H1 (cell line): ENCODE measurements around the gene UBE2H. TPM values are rescaled to one million over a fixed set of nuclear protein-coding genes. Genes with fewer than 3 reads are reported as not detected.

ENCODE experiments used
- CTCF ChIA-PET: fragments of 300-600 bp; sonication (Branson Sonifier 250); formaldehyde crosslinking; loops from one replicate; lab custom pipeline; 2021; ENCODE audit not compliant: partially characterized antibody; lab: Charles Lee
- POLR2A ChIA-PET: fragments of 300-600 bp; sonication (Branson Sonifier 250); formaldehyde crosslinking; loops from one replicate; lab custom pipeline; 2021; ENCODE audit warnings: inconsistent platforms; ENCODE audit not compliant: partially characterized antibody; lab: Charles Lee
- DNase-seq, 2 experiments: peaks; one replicate each; pipeline versions ENCODE4 v3.0.0 to v3.0.0-alpha.2; 2010 to 2022; ENCODE audit warnings: low spot score in 2 of 2, low read depth in 1 of 2, mixed read lengths in 1 of 2
- FAIRE-seq: peaks from 2 replicates; lab custom pipeline; 2011; peaks lifted over from hg19 to GRCh38; lab: Jason Lieb, UNC
- H2AFZ ChIP-seq: 2 replicates; pipeline ENCODE4 v1.8.1; 2012; ENCODE audit warnings: low read length, inconsistent platforms
- H2AK5ac ChIP-seq: 2 replicates; pipeline ENCODE4 v1.6.1; 2013; ENCODE audit warnings: low read depth, low read length
- H2BK120ac ChIP-seq: replicated peaks from 2 replicates; pipeline ENCODE3; 2013; ENCODE audit warnings: low read depth, low read length, inconsistent platforms
- H2BK12ac ChIP-seq: 2 replicates; pipeline ENCODE4 v1.6.1; 2013; ENCODE audit warnings: low read depth, low read length
- H2BK15ac ChIP-seq: 2 replicates; pipeline ENCODE4 v1.6.1; 2013; ENCODE audit warnings: low read length
- H2BK20ac ChIP-seq: 2 replicates; pipeline ENCODE4 v1.6.1; 2013; ENCODE audit warnings: low read length
- H2BK5ac ChIP-seq: 2 replicates; pipeline ENCODE4 v1.6.1; 2013; ENCODE audit warnings: low read depth, low read length
- H3K14ac ChIP-seq: 2 replicates; pipeline ENCODE4 v1.6.1; 2013; ENCODE audit warnings: inconsistent platforms; ENCODE audit not compliant: insufficient read length
- H3K18ac ChIP-seq: 2 replicates; pipeline ENCODE4 v1.6.1; 2013; ENCODE audit warnings: low read length; ENCODE audit errors: extremely low read depth
- H3K23ac ChIP-seq: 2 replicates; pipeline ENCODE4 v1.6.1; 2013; ENCODE audit warnings: inconsistent platforms; ENCODE audit not compliant: insufficient read length
- H3K23me2 ChIP-seq: 2 replicates; pipeline ENCODE4 v1.6.1; 2013; ENCODE audit warnings: low read depth, low read length
- H3K27ac ChIP-seq: 2 replicates; pipeline ENCODE4 v1.6.1; 2011; ENCODE audit warnings: low read depth, low read length, inconsistent platforms
- H3K27me3 ChIP-seq, 4 experiments: replicated peaks in 1 of 4; 1 replicate in 1 of 4; 2 replicates in 3 of 4; pipeline versions ENCODE4 v1.6.1 to v1.8.1; 2011 to 2013; ENCODE audit warnings: low read length in 3 of 4, mild to moderate bottlenecking in 3 of 4, inconsistent platforms in 2 of 4, mixed read lengths in 2 of 4, moderate library complexity in 1 of 4; ENCODE audit not compliant: control insufficient read depth in 3 of 4, insufficient read depth in 3 of 4; ENCODE audit errors: extremely low read depth in 1 of 4
- H3K36me3 ChIP-seq, 4 experiments: 2 replicates each; pipeline versions ENCODE4 v1.6.1 to v1.8.1; 2011 to 2013; ENCODE audit warnings: mild to moderate bottlenecking in 4 of 4, low read length in 3 of 4, moderate library complexity in 2 of 4, control low read depth in 1 of 4, inconsistent platforms in 1 of 4; ENCODE audit not compliant: insufficient read depth in 4 of 4, control insufficient read depth in 2 of 4
- H3K4ac ChIP-seq: replicated peaks from 2 replicates; pipeline ENCODE3; 2013; ENCODE audit warnings: low read length, low read depth, mixed read lengths, inconsistent platforms; ENCODE audit not compliant: insufficient read length
- H3K4me1 ChIP-seq, 4 experiments: replicated peaks in 1 of 4; 1 replicate in 1 of 4; 2 replicates in 3 of 4; pipeline versions ENCODE4 v1.6.1 to v1.8.1; 2011 to 2013; ENCODE audit warnings: low read length in 3 of 4, inconsistent platforms in 2 of 4, mixed read lengths in 1 of 4; ENCODE audit not compliant: insufficient read depth in 4 of 4, control insufficient read depth in 3 of 4
- H3K4me2 ChIP-seq, 2 experiments: 2 replicates each; pipeline versions ENCODE4 v1.6.1 to v1.8.1; 2011 to 2013; ENCODE audit warnings: low read depth in 2 of 2, low read length in 2 of 2, control low read depth in 1 of 2, inconsistent platforms in 1 of 2, mild to moderate bottlenecking in 1 of 2; ENCODE audit not compliant: insufficient read depth in 1 of 2
- H3K4me3 ChIP-seq, 4 experiments: fragments of 200-600, 300-600 bp in 1 of 4; sonication (generic), shearing (Covaris generic), sonication (Bioruptor Twin) in 1 of 4; 2 replicates each; pipeline versions ENCODE4 v1.5.1 to v1.8.1; 2011 to 2016; ENCODE audit warnings: low read length in 4 of 4, low read depth in 3 of 4, control low read depth in 2 of 4, inconsistent platforms in 2 of 4, mild to moderate bottlenecking in 2 of 4, mixed read lengths in 1 of 4, moderate library complexity in 1 of 4; ENCODE audit not compliant: insufficient read depth in 2 of 4; ENCODE audit errors: extremely low read depth in 1 of 4
- H3K56ac ChIP-seq: replicated peaks from 2 replicates; pipeline ENCODE3; 2013; ENCODE audit warnings: low read depth, mild to moderate bottlenecking, mixed read lengths, low read length, inconsistent platforms; ENCODE audit not compliant: insufficient read length
- H3K79me1 ChIP-seq: 2 replicates; pipeline ENCODE4 v1.6.1; 2013; ENCODE audit warnings: low read depth, low read length, control low read depth
- H3K79me2 ChIP-seq, 2 experiments: 2 replicates each; pipeline versions ENCODE4 v1.6.1 to v1.8.1; 2012 to 2013; ENCODE audit warnings: low read length in 2 of 2, mild to moderate bottlenecking in 2 of 2, inconsistent platforms in 1 of 2; ENCODE audit not compliant: insufficient read depth in 2 of 2, control insufficient read depth in 1 of 2
- H3K9ac ChIP-seq, 4 experiments: replicated peaks in 1 of 4; 1 replicate in 1 of 4; 2 replicates in 3 of 4; pipeline versions ENCODE4 v1.6.1 to v1.8.1; 2011 to 2013; ENCODE audit warnings: low read depth in 3 of 4, low read length in 3 of 4, control low read depth in 2 of 4, mild to moderate bottlenecking in 2 of 4, moderate library complexity in 2 of 4, inconsistent platforms in 1 of 4; ENCODE audit errors: extremely low read depth in 1 of 4
- H3K9me3 ChIP-seq, 2 experiments: 2 replicates each; pipeline versions ENCODE4 v1.6.1 to v1.8.1; 2012 to 2013; ENCODE audit warnings: mild to moderate bottlenecking in 2 of 2, moderate library complexity in 2 of 2, control low read depth in 1 of 2, inconsistent platforms in 1 of 2, low read depth in 1 of 2, low read length in 1 of 2, mixed read lengths in 1 of 2; ENCODE audit not compliant: insufficient read depth in 2 of 2
- H4K20me1 ChIP-seq, 2 experiments: replicated peaks in 1 of 2; 2 replicates each; pipeline versions ENCODE3 to v1.8.1; 2011 to 2013; ENCODE audit warnings: inconsistent platforms in 2 of 2, low read length in 2 of 2, mild to moderate bottlenecking in 1 of 2; ENCODE audit not compliant: insufficient read depth in 2 of 2, control insufficient read depth in 1 of 2
- H4K5ac ChIP-seq: 2 replicates; pipeline ENCODE4 v1.6.1; 2013; ENCODE audit warnings: low read length, low read depth, mixed read lengths, inconsistent platforms; ENCODE audit not compliant: insufficient read length
- H4K8ac ChIP-seq: 2 replicates; pipeline ENCODE4 v1.8.0; 2013; ENCODE audit warnings: mild to moderate bottlenecking, moderate library complexity, low read length, inconsistent platforms; ENCODE audit not compliant: insufficient read depth; ENCODE audit errors: extremely low read depth
- H4K91ac ChIP-seq: replicated peaks from 2 replicates; pipeline ENCODE3; 2013; ENCODE audit warnings: low read length, mixed read lengths, inconsistent platforms; ENCODE audit not compliant: insufficient read length
- KDM1A ChIP-seq: fragments of 200-600, 300-600 bp; sonication (generic); IDR thresholded peaks from 2 replicates; pipeline ENCODE4 v1.7.1; 2016; ENCODE audit warnings: mild to moderate bottlenecking, low read length, borderline replicate concordance
- WGBS, 2 experiments: shearing (Covaris generic) in 1 of 2; methylation state at CpG; one replicate each; pipeline versions ENCODE4 v1.1.6 to v1.1.7; 2013 to 2015; ENCODE audit warnings: low lambda C conversion rate in 2 of 2, mixed read lengths in 2 of 2, inconsistent platforms in 1 of 2, low coverage in 1 of 2, missing lambda C conversion rate in 1 of 2; ENCODE audit not compliant: insufficient replicate concordance in 2 of 2, insufficient coverage in 1 of 2, insufficient read length in 1 of 2; ENCODE audit errors: extremely low coverage in 1 of 2, missing lambda C conversion rate in 1 of 2; 5-methylcytosine and 5-hydroxymethylcytosine counted together
- polyA plus RNA-seq, 7 experiments: library from polyadenylated mRNA; depleted of rRNA in 3 of 7; stranded (reverse) in 5 of 7; unstranded in 2 of 7; fragments of >200 nt in 5 of 7; fragments of 200-250 nt in 2 of 7; gene quantifications; 1 replicate in 5 of 7; 2 replicates in 1 of 7; 4 replicates in 1 of 7; pipeline versions ENCODE4 v1.2.1 to v1.2.3, GENCODE V29; 2011 to 2013; ENCODE audit warnings: missing spikeins in 2 of 7, mixed read lengths in 2 of 7
- total RNA-seq: library from RNA; stranded (reverse); fragmentation: NEBNext Ultra II Directional; extraction: Animal tissue kit (Norgen Biotek cat#: 25700); gene quantifications from 2 replicates; pipeline ENCODE4 v1.2.1, GENCODE V29; 2021
- TF ChIP-seq, protein P1 (sequence below): IDR thresholded peaks from 2 replicates; pipeline ENCODE4 v1.6.1; 2012; ENCODE audit warnings: inconsistent platforms

Gene UBE2H
- total and polyA plus RNA-seq, 2 of the 8 experiments (the other 6 are each of a cell fraction or from before 2014, with no cell fraction given) = 30.6 to 62.2 TPM

DNA sequence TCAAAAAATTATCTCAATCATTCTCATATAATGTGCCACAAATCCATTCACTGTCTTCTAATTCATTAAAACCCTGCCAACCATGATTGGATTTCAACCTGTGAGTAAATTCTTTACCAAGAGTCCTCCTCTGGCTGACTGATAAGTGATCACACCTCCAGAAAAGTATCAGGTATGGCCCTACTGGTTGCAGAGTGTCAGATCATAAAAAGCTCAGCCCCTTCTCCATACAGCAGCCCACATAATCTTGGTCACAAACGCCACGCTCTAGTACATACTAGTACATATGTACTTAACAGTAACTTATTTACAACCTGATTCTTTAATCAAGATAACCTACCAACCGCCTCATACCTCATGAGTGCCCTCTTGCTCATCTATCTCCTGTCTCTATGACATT, 26.1 kb downstream of the UBE2H start:
- no peak overlapping the region for H2AFZ ChIP-seq
- no peak overlapping the region for H2BK20ac ChIP-seq
- no peaks in the 10 kb centered on the region for H3K27me3 ChIP-seq
- H3K4me2 ChIP-seq = no peak overlapping the region
- H2BK5ac ChIP-seq = no peak overlapping the region
- no peak overlapping the region for H3K18ac ChIP-seq
- no peak overlapping the region for H2BK15ac ChIP-seq
- no peak overlapping the region for H3K14ac ChIP-seq
- H3K79me2 ChIP-seq = peaks cover 0 to 61% of the 10 kb centered on the region in 2 experiments; a peak in 2 of 4 replicates
- no peak for TF ChIP-seq KDM1A
- TF ChIP-seq, protein P1, sequence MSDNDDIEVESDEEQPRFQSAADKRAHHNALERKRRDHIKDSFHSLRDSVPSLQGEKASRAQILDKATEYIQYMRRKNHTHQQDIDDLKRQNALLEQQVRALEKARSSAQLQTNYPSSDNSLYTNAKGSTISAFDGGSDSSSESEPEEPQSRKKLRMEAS = no peak
- TF ChIP-seq, all 59 proteins: peak for 0
- Histone ChIP-seq H3K23me2 (no peaks in the 10 kb centered on the region; the same call in 1 of the 2 replicates), H3K79me1 (peaks cover 5% of the 10 kb centered on the region; the same call in 1 of the 2 replicates), H3K9ac (no peak overlapping the region), H3K56ac (no peak overlapping the region), H4K20me1 (peaks cover 0 to 2% of the 10 kb centered on the region in 2 experiments), H2BK120ac (no peak overlapping the region), H3K27ac (no peak overlapping the region), H2AK5ac (no peak overlapping the region), H3K9me3 (no peaks in the 10 kb centered on the region), H3K4me1 (no peaks in the 10 kb centered on the region), H3K23ac (no peak overlapping the region), H4K5ac (no peak overlapping the region), H3K4me3 (no peak overlapping the region), H3K36me3 (peaks cover 0 to 15% (median 0%) of the 10 kb centered on the region in 4 experiments; a peak in 4 of 8 replicates), H2BK12ac (no peak overlapping the region), H4K8ac (no peak overlapping the region), H3K4ac (no peak overlapping the region), H4K91ac (no peak overlapping the region)
- WGBS, 2 experiments = 97% methylated on average over 3 of the region's 3 CpGs; no CpG with 5 or more reads in 1 of the 2 experiments
- FAIRE-seq (no peak), DNase-seq (no peak)
- ChIA-PET CTCF (no interaction called here), POLR2A (no interaction called here)
